Measurements from ENCODE around the gene FAM13C.

The FAM13C gene

GRCh38 chr10:59361663-59362143 lies 646 bp downstream of the FAM13C start:
- DNase-seq (ENCODE audit: low read depth in 2 of 2) = no peak

GRCh38 chr10:59360605-59361405 lies 1.5 kb downstream of the FAM13C start:
- DNase-seq (ENCODE audit: low read depth in 2 of 2) = no peak

- no peak for DNase-seq (ENCODE audit: low read depth in 2 of 2)
Measured at GRCh38 chr10:59358576-59358975, 3.8 kb downstream of the FAM13C start.

GRCh38 chr10:59354434-59354833 lies 7.9 kb downstream of the FAM13C start:
- no peak for DNase-seq (ENCODE audit: low read depth in 2 of 2)

- no peak for DNase-seq (ENCODE audit: low read depth in 2 of 2)
Measured at GRCh38 chr10:59350558-59350957, 11.8 kb downstream of the FAM13C start.

GRCh38 chr10:59346321-59346720 lies 16.0 kb downstream of the FAM13C start:
- no peak for DNase-seq (ENCODE audit: low read depth in 2 of 2)

- no peak for DNase-seq (ENCODE audit: low read depth in 2 of 2)
Measured at GRCh38 chr10:59342723-59343122, 19.6 kb downstream of the FAM13C start.

GRCh38 chr10:59342000-59342399 lies 20.3 kb downstream of the FAM13C start:
- no peak for DNase-seq (ENCODE audit: low read depth in 2 of 2)

GRCh38 chr10:59340285-59340684 lies 22.1 kb downstream of the FAM13C start:
- DNase-seq (ENCODE audit: low read depth in 2 of 2) = no peak

- DNase-seq (ENCODE audit: low read depth in 2 of 2) = no peak
Measured at GRCh38 chr10:59339351-59339750, 23.0 kb downstream of the FAM13C start.

GRCh38 chr10:59337201-59337652 lies 25.1 kb downstream of the FAM13C start:
- no peak for DNase-seq (ENCODE audit: low read depth in 2 of 2)

GRCh38 chr10:59336632-59337031 lies 25.7 kb downstream of the FAM13C start:
- no peak for DNase-seq (ENCODE audit: low read depth in 2 of 2)

- DNase-seq (ENCODE audit: low read depth in 2 of 2) = no peak
Measured at GRCh38 chr10:59335497-59335896, 26.9 kb downstream of the FAM13C start.

GRCh38 chr10:59333701-59334100 lies 28.6 kb downstream of the FAM13C start:
- no peak for DNase-seq (ENCODE audit: low read depth in 2 of 2)

- no peak for DNase-seq (ENCODE audit: low read depth in 2 of 2)
Measured at GRCh38 chr10:59332581-59332980, 29.8 kb downstream of the FAM13C start.

- no peak for DNase-seq (ENCODE audit: low read depth in 2 of 2)
Measured at GRCh38 chr10:59331661-59332060, 30.7 kb downstream of the FAM13C start.

- DNase-seq (ENCODE audit: low read depth in 2 of 2) = no peak
Measured at GRCh38 chr10:59325116-59325515, 37.2 kb downstream of the FAM13C start.

GRCh38 chr10:59324597-59324996 lies 37.8 kb downstream of the FAM13C start:
- no peak for DNase-seq (ENCODE audit: low read depth in 2 of 2)

- DNase-seq (ENCODE audit: low read depth in 2 of 2) = no peak
Measured at GRCh38 chr10:59323831-59324401, 38.4 kb downstream of the FAM13C start.

GRCh38 chr10:59323036-59323459 lies 39.3 kb downstream of the FAM13C start:
- no peak for DNase-seq (ENCODE audit: low read depth in 2 of 2)

- no peak for DNase-seq (ENCODE audit: low read depth in 2 of 2)
Measured at GRCh38 chr10:59322131-59322530, 40.2 kb downstream of the FAM13C start.

- no peak for DNase-seq (ENCODE audit: low read depth in 2 of 2)
Measured at GRCh38 chr10:59320355-59320754, 42.0 kb downstream of the FAM13C start.

GRCh38 chr10:59319854-59320253 lies 42.5 kb downstream of the FAM13C start:
- no peak for DNase-seq (ENCODE audit: low read depth in 2 of 2)

Measured in activated CD4-positive, alpha-beta T cell treated with anti-CD3 and anti-CD28 coated beads for 24 hours (primary cell).